Left renal cortex interstitium (tissue), 4 donors: ENCODE data around the gene TMEM273. TPM values are rescaled to one million over a fixed set of nuclear protein-coding genes. Genes with fewer than 3 reads are reported as not detected.

Experiments used
- DNase-seq, 4 donors: peaks; one replicate each; pipeline ENCODE4 v3.0.0-alpha.2; 2013; ENCODE audit warnings: low read depth in 4 of 4, low spot score in 2 of 4, missing footprints in 1 of 4
- polyA plus RNA-seq, 4 donors: library from polyadenylated mRNA; unstranded; fragments of 120-200 nt; gene quantifications; one replicate each; pipeline ENCODE4 v1.2.1, GENCODE V29; 2013; ENCODE audit not compliant: insufficient read length in 4 of 4

The TMEM273 gene
- polyA plus RNA-seq, 4 donors = 1.9 to 3.0 (median 2.5) TPM

DNA sequence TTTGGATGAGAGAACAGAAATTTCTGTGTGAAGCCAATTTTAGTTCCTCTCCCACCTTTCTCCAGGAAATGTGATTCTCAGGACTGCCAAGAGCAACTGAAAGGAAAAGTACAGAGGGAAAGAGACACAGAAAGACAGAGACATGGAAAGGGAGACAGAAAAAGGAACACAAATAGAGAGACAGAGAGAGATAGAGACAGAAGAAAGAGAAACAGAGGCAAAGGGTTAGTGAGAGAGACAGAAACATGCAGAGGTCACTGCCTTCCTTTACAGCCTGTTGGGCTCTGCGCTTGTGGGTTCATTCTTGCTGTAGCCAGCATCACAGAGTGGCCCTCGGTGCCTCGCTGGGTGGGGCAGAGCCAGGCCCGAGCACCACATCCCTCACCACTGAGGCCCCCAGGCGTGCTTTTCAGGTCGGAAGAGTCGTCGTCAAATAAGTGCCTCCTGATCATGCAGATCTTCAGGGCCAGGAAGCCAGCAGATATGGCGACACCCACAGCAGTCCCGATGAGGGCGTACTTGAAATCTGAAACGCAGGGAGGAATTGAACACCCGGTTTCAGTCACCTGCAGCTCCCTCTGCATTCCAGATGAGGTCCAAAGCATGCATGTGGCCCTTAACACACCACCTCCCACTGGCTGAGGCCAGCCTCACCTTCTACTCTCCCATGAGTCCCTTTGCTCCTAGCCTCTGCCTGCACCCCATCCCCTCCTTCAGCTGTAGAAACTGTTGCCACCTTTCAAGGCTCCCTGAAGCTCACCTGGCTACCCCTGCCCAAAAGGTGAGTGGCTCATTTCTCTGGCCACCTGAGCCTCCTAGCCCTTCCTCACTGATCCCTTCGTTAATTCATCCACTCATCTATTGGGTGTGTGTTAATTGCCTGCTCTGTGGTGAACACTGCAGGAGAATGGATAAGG is 21.4 kb downstream of the TMEM273 start:
- DNase-seq = no peak

DNA sequence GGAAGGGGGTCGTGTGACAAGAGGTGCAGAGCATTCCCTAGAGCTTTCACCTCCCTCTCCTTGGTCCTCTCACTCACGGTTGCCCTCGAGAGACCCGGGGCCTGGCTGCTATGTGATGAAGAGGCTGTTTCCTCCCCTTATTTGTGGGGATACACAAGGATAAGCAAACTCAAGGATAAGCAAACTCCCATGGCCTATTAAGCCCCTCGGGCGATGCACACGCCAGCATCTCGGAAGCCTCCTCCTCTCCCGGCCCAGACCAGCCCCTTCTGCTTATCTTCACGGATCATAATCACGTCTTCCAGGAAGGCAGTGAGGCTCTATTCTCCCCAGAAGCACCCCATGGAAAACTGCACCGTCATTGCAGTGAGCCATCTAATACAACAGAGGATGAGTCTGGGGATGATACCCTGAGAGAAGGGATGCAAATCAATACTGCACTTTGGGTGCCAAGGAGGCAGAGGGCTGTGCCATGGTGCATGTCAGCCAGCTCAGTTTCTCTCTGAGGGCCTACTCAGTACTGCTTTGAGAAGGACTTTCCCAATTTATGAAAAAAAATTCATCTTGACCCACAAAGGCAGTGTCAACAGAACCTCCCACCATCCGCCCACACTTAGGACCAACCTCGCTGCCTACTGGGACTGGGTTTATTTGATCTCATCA is 22.2 kb downstream of the TMEM273 start:
- no peak for DNase-seq

DNA sequence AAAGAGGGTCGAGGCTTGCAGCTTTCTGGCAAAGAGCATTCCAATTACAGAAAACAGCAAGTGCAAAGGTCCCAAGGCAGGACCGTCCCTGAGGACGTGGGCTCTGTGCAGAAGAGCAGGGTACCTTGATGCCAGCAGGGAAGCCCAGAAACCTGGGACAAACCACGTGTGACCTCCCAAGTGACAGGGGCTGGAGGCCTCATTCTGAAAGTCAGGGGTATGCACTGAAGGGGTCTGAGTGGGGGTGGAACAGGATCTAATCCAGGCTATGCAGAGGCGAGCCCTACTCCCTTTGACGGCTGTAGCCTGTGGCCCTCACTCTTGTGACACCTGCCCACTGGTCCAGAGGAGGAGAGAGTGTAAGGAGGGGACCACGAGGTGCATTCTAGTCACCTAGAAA is 22.9 kb downstream of the TMEM273 start:
- no peak for DNase-seq

DNA sequence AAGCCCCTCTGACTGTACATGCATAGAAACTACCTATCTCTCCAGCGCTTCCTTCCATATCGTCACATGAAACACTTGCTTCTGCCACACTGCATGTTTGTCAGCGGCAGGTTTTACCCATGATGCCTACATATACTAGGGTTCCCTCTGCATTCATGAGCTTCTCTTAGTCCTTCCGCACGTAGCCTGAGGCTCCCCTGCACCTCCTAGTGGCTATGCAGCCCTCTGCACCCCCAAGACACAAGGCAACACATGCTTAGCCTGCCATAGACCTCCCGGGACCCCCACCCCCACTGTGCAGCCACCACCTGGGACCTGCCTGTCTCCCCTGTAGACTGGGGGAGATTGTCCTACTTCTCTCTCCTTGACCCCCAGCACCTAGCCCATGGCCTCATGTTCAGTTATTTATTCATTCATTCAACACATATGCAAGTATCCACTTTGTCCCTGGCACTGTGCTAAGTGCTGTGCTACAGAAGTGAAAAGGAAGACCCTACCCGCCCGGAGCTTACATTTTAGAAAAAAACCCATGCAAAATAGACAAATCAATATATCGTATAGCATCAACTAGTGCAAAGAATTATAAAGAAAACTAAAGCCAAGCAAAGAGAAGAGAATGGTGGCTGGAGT is 23.5 kb downstream of the TMEM273 start:
- no peak for DNase-seq

DNA sequence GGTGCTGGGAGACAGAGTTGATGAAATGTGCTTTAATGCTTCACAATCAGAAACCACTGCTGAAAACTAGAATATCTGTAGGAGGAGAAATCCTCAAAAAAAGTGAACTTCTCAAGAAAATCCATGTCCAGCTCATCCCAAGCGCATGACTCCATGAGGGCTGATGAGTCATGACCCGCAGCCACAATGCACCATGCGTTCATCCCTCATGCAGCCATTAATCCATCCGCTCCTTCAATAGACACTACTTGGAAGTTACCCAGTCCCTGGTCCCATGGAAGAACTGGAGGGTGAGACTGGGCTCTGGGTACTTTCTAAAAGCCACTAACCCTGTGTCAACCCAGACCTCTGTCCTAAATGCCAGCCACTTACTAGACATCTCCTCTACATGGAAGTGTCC is 24.4 kb downstream of the TMEM273 start:
- DNase-seq = no peak

DNA sequence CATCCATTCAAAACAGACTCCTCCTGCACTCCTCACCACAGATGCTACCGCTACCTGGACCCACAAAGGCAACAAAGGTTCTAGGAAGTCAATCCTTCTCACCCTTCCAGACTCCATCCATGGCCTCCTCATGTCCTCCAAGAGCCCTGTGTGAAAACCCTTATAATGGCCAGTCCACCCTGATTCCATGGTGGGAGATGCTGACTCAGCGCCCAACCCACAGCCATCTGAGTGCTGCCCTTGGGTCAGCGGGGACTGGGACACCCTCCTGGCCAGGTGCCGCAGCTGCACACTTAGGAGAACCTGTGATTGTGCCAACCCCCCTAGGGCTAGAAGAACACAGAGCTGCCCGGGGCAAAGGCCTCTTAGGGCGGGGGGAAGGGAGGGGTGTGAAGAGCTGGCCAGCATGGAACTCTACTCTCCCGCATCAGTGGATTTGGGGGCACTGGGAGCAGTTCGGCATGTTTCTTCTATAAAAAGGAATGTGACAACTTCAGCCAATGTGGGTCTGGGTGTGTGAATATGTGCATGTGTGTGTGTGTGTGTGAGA is 25.4 kb downstream of the TMEM273 start:
- DNase-seq = no peak

DNA sequence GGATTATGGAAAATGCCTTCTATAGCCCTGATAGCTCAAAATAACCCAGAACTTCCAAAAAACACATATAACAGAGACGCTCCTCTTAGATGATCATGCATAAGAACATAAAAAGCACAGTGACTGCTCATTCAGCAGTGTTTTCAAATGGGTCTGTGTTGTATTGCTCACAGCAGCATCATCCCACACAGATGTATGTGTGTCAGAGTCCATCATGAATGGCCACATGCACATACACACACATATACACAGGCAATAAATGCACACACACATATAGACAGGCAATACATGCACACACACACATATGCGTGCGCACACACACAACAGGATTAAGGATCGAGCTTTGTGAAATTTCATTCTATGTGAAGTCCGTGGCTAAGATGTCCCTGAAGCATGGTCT is 26.1 kb downstream of the TMEM273 start:
- DNase-seq = no peak

DNA sequence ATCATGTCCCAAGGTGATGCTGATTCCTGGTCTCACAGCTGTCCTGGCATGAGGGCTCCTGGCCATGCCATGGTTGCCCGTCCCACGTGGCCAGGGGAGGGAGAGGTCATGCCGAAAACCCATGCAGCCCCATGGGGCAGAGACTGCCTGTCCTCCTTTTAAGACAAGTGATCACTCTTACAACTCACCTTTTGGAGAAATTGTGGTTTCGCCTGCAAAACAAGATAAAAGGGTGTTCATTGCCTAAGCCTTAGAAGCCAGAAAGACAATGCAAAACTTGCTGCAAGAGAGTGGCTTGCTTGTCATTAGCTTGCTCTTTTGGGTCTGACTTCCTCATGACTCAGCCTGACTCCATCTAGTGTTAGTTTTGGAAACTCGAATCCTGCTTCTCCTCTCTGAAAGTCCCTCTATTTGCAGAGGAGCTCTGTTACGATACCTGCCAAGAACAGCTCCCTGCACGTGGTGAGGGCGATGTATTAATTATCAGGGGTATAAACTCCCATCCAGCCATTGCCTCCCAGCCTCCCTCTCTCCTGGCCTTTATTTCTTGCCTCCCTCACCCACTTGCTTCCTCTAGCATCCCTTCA is 26.7 kb downstream of the TMEM273 start:
- no peak for DNase-seq

DNA sequence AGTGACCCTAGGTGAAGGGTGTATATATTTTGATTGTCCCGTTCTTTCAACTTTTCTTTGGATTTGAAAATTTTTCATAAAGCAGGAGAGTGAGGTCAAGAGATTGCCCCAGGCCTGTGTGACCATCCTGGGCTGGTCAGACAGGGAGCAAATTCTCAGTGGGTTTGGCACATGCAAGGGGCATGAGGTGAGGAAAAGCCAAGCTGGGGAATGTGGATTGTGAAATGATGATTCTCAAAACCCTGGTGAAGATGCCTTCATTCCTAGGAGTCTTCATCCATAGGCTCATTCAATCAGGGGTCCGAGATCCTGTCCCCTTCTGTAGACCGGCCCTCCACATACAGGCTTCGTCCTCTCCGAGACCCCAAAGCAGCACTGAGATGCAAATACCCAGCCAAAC is 27.4 kb downstream of the TMEM273 start:
- DNase-seq = no peak

DNA sequence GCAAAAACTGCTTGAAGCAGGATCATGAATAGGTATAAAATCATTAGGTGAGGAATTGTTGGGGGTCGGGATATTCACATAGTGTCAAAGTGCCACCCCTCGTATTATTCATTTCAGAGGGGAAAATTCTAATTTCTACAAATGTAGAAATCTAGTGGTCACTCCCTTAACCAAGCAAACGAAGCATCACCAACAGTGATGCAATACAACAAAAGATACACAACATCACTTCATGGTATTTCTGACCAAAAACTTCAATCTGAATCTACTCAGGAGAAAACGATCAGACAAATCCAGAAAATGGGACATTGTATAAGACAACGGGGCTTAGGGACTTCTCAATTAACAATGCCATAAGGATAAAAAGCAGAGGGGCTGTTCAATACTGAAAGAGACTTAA is 28.1 kb downstream of the TMEM273 start:
- no peak for DNase-seq

DNA sequence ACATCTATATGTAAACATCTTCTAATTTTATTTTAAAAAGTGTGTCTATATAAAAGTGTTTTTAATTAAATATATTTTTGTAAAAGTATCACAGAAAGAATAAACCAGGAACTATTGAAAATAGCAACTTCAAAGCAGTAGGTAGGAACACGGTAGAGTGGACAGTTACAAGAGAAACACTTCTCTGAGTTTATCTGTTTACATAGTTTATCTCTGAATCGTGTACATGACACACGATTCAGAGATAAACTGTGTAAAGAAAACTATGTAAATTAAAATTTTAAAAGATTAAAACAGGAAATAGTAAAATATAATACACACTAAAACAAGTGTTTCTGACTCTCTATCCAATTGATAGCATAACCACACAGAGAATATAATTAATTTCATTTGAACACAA is 29.3 kb downstream of the TMEM273 start:
- no peak for DNase-seq

DNA sequence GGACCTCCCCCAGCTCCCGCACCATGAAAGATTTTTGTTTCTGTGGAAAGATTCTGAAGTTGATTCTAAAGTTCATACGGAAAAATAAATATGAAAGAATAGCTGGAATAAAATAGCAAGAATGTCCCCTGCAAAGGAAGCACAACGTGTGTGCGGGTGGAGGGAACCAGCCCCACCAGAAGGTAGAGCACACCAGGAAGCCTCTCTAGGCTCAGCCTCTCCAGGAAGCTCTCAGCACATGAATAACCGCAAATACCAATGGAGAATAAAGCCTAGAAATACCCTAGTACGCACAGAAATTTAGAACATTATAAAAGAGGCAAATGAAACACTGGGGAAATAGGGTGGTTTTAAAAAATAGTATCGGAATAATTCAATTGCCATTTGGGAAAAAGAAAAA is 29.8 kb downstream of the TMEM273 start:
- no peak for DNase-seq

DNA sequence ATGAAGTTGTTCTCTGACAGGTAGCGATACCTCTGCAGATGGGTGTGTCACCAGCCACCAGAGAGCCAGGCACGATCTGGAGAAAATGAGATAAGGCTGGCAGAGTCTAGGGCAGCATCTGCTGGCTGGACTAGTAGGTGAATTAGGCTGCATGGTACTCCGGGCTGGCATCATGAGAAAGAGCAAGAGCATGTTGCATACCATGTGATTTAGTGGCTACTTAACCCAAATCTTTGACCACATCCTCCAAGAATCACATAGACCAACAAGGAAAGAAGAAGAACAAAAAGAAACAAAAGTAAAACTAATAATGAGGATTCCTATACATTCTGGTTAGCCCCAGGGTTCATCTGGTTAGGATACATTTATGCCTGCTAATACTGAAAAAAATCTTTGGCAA is 31.0 kb downstream of the TMEM273 start:
- DNase-seq = no peak

DNA sequence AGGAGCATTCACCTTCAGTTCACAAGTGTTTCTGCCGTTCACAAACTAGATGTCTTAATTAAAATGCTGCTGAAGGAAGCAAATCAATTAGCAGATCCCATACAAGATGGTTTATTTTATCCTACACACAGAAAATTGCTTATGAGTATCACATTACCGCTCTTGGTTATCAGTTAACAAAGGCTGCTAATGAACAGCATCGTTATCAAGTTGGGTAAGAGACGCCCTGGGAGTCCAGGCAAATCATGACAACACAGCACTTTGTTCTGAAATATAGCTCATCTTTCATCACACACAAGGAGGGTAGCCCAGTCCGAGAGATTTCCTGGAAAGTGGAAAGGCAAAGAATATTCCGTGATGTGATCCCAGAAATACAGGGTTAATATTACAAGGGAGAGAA is 33.5 kb downstream of the TMEM273 start:
- no peak for DNase-seq

DNA sequence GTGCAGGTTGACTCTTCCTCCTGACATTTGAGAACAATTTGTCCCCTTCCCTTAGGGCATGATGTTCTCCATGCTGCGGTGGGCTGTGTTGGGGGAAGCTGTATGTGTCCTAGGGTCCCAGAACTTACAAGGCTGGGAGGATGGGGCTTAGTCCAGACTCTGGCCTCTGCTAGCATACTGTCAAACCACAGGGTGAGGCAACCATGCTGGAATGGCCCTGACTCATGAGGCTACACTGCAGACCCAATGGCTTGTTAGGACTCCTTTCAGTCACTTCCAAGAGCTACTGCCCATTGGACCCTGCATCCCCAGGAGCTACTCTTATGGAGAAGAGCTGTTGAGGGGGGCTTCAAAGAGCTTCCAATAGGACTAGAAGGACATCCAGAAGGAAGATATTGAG is 34.2 kb downstream of the TMEM273 start:
- DNase-seq = no peak

DNA sequence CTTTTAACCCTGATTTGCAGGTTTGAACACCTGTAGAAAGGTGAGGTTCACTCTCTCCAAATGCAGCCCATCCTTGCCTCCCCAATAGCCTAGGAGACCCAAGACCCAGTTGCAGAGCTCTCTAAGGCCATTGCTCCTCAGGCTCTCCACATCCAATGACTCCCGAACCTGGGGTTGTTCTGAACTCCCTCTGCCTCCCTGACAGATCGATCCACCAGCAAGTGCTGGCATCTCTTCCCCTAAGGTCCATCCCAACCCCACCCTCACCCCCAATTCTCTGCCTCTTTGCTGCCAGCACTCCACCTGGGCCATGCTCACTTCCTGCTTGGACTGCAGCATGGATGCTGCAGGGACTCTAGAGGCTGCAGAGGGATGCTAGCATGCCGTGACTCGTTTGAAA is 35.1 kb downstream of the TMEM273 start:
- DNase-seq = no peak

DNA sequence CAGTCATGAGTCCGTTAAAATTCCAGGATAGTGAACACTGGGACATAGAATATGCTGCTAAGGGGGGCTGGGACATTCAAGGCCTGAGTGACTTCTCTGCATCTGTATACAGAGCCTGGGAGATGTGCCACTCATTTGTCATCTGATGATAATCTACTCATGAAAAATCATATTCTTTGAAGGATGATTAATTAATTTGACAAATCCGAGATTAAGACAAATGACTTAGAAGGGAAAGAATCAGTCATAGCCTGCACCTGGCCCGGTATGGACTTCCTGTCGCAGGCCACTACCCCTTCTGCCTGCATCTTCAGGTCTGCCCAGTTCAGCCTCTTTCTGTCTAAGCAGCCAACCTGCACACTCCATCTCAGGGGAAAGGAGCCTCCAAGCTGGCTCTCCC is 35.5 kb downstream of the TMEM273 start:
- DNase-seq = no peak

DNA sequence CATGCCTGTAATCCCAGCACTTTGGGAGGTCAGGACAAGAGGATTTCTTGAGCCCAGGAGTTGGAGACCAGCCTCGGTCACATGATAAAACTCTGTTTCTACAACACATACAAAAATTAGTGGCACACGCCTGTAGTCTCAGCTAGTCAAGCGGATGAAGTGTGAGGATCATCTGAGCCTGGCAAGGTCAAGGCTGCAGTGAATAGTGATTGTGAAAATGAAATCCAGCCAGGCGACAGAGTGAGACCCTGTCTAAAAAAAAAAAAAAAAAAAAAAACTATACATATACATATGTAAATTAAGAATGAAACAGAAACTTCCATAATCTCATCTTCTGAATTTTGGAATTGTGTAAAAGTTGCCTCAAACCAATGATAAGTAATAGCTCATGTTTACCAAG is 36.2 kb downstream of the TMEM273 start:
- DNase-seq = no peak

DNA sequence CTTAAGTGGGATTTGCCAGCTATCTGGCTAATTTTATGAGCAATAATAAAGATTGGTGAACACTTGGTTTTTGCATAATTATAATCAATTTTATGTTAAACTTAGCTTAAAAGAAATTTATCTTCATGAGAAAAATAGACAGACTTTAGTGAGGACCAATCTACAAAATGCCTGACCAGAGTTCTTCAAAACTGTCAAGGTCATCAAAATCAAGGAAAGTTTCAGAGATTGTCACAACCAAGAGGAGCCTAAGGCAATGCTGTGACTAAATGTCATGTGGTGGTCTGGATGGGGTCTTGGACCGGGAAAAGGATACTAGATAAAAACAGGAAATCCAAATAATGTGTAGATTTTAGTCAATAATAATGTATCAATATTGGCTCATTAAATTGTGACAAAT is 36.7 kb downstream of the TMEM273 start:
- no peak for DNase-seq

DNA sequence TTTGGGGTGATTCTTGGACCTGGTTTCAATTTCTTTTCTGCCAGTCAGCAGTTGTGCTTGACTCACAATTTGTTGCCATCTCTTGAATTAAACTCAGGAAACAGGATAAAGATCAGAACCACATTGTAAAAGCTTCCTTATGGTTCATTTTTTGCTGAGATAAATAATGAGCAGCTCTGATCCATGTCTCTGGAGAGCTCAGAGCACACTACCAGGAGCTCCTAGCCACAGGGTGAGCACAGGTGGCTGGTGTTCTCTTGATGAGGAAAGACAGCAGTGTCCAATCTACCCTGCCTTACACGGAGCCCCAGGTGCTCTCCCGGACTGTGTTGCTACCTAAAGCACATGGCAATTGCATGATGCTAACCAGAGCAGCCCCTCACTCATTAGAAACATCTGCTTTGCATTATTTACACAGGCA is 37.2 kb downstream of the TMEM273 start:
- DNase-seq = no peak

DNA sequence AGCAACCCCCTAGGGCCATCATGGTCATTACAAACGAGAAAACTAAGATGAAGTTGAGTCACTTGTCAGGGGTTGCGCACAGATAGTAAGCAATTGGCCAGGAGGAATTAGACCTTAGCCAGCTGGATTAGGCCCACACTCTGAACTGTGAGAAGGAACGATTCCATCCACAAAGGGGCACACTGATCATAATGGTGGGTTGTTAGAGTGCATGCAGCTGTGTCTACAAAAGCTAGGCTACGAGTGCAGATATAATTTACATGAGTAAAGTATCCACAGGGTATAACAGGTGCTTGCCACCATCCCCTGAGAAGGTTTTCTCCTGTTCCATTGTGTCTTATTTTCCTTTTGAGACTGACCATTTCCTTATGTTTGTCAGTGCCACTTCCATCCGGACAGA is 37.8 kb downstream of the TMEM273 start:
- no peak for DNase-seq
